NCI-H2107 treated with DMSO at 0.1 percent for 48 hours (cell line): Measurements from ENCODE around the gene MARCHF10.

Experiments
- DNase-seq: peaks from one replicate; lab custom pipeline; 2025; ENCODE audit not compliant: unreplicated experiment; lab: John Stamatoyannopoulos, UW

Gene MARCHF10

DNA sequence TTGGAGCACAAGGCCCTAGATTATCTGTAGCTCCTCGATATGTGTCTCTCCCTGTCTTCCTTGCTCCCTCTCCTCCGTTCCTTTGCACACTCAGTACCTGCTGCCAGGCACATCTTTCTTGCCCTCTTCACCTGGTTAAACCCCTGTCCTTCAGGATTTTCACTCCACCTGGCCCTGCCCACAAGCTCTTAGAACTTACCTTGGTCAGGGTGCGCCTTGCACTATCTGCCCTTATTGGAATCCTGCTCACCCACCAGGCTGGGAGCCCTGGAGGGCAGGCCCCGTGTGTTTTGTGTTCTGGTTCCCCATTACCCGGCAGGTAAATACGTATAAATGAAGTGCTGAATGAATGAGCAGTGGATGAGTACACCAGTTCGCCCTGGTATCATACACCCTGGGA lies 54.6 kb downstream of the MARCHF10 start:
- DNase-seq: no peak

DNA sequence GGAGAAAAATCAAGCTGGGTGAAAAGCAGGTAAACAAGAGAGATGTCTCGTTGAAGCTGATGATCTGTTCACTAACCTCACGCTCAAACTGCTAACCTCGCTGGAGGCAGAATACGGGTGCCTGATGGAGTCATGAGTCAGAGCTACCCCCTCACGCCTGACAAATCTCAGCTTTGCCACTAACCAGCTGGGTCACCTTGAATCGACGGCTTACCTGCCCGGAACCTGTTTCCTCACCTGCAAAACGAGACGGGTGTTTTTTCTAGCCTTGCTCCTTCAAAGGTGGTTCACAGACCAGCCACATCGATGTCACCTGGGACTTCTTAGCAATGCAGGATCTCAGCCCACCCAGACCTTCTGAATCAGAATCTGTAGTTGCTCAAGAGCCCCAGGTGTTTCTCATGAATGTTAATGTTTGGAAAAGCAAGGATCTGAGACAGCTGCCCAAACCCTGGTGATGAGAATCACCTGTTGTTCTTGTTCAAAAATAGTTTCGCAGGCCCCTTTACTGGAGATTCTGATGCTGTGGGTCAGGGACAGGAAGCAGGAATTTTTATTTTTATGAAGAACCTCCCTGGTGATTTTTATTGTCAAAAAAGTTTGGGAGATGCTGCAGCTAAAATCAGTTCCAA lies 56.9 kb downstream of the MARCHF10 start:
- no peak for DNase-seq

DNA sequence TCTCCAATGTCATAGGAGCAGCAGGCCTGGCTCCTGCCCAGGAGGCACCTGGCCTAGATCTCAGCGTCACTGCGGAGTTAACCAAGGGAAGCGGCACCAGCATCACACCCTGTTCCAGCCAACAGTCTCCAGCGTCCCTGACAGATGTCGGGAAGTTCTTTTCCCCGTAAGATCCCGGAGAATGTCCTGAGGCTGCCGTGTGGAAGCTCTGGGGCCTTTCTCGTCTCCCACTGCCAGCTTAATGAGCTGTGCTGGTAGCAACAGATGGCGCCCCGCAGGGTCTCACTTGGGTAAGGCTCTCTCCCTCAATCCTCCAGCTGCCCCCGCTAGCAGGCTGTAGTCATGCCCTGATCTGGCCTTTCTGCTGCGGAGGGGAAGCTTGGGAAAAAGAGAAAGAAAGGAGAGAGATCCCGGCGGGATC lies 57.5 kb downstream of the MARCHF10 start:
- DNase-seq: peak; percentile 60

DNA sequence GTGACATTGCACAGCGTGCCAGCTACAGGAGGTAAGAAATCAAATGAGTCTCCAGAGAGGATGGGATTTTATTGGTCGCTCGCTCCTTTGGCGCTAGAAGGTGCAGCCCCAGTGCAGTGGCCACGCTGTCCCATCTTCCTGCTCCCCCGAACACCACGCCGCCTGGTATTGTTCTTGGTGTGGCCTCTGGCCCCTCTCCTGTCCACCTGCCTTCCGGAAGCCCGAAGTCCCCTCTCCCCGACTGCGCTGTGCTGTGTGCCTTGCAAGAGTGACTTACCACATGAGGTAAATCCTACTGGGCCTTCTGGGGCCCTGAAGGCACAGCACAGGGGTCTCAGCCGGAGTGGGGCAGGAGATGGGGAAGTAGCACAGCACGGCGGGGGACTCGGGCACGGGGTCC lies 58.2 kb downstream of the MARCHF10 start:
- DNase-seq: no peak

DNA sequence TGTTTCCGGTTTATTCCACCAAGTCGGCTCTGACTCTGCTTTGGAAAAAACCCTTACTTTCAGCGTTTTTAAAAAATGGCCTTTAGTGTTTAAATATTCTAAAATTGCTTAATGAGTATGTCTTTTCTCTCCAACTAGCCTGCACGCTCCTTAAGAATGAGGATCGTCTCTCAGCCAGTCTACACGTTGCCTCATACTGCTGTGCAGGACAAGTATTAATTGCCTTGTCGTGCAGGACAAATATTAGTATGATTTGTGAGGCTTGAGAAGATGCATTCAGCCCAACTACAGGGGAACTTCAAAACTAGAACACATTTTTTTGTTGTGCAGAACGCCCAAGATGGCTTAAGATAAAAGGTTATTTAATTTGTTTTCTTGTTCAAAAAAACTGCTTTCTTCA lies 61.2 kb downstream of the MARCHF10 start:
- DNase-seq: no peak

DNA sequence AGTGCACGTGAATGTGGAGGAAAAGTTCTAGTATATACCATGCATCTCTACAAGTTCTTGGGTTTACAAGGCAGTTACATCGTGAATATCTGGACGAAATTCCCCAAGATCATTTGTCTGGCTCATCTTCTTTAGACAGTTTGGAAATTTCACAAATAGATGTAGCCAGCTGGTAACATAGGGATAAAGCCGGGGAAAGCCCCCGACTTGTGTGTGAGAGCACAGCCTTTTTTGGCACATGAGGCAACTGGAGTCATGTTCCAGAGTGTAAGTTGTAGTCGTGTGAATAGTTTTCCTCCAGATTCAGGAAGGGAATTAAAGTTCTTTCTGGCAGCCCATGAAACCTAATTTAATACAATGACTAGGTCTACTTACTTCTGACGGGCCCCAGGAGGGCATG lies 62.3 kb downstream of the MARCHF10 start:
- no peak for DNase-seq

DNA sequence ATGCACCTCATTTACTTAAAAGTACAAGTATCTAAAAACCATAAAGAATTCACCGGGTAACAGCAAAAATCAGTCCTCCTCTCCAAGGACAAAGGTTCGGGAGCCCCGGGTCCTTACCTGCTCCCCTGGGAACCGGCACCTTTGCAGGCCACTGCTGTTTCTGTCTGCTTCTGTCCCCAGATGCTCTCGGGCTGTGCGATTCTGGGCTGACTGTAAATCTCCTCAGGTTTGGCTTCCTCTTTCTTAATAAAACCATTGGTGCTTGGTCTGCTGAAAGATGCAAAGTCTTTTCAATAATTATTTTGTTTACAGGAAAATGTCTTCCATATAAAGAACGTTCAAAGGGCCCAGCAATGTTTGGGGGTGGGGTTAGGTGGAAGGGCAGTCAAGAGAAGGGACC lies 63.9 kb downstream of the MARCHF10 start:
- DNase-seq: no peak

DNA sequence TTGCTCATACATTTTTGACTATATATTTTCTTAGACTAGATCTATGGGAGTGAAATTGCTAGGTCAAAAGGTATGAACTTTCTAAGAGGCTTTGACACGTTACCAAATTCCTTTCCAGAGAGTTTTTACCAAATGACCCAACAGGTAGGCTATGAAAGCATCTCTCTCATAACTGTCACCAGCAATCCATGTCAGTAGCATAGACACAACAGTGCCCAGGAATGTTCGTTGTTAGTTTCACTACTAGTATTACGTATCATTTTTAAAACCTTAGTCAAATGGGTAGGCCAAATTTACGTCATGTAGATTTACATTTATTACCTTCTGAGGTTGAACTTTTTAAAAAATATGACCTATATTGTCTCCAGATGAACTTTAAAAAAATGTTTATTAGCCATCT lies 66.8 kb downstream of the MARCHF10 start:
- DNase-seq: no peak

DNA sequence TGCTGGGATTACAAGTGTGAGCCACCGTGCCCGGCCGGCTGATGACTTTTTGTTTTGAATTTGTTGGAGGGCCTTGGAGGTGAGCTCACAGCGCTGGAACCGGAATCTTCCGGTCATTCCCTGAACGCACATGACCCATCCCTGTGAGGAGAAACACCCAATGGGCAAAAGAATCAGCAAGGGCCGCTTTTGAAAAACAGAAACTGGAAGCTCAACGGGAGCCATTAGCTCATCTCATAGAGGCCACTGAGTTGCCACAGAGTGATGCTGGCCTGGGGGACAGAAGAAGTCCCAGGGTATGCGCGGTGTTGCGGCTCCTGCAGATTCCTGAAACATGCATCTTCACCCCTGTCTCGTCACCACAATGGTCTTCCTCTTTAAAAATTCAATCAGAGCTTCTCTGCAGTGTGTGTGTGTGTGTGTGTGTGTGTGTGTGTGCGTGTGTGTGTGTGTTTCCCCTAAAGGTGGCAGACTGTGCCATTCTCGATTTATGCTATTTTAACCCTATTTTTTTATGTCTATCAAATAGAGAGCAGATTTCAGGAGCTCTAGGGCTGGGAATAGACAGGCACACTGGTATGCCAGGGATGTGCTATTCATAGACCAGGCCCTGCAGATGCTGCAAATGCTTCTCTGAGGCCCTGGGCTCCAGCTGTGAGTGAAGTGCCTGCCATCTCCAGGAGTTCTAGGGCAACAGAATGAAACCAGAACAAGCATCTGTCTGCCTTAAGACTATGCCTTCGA lies 68.3 kb downstream of the MARCHF10 start:
- DNase-seq: no peak

DNA sequence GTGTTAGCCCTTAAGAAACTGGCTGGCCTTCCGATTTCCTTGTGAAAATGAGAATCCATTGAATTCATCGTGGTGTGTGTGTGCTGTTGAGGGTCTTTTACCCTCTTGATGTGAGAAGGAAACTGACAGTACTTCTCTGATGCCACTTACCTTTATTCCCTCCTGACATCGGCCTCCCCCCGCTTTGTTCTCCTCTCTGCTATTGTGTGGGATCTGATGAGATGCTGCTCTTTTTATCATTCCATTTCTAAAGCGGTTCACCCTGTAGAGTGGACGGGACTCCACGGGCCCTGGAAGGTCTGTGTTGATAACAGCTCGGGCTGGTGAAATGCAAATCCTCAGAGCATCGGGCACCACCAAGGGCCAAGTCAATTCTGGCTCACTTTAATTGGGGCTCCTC lies 69.8 kb downstream of the MARCHF10 start:
- DNase-seq: no peak

DNA sequence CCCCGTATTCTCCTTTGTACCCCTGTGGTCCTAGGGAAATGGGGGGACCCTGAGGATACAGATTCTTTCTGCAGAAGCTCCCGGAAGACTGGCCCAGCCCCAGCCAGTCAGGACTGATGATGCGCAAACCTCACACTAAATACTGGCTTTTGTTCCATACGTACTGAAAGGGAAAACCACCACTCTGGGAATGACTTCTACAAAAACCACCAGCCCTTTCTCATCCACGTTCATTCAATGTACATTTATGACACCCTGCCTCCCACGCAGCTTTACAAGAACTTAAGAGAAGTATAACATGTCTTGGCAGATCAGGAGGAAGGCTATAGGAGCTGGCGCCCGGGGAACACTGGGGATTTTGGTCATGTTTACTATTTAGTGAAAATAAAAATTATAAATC lies 70.6 kb downstream of the MARCHF10 start:
- DNase-seq: no peak

DNA sequence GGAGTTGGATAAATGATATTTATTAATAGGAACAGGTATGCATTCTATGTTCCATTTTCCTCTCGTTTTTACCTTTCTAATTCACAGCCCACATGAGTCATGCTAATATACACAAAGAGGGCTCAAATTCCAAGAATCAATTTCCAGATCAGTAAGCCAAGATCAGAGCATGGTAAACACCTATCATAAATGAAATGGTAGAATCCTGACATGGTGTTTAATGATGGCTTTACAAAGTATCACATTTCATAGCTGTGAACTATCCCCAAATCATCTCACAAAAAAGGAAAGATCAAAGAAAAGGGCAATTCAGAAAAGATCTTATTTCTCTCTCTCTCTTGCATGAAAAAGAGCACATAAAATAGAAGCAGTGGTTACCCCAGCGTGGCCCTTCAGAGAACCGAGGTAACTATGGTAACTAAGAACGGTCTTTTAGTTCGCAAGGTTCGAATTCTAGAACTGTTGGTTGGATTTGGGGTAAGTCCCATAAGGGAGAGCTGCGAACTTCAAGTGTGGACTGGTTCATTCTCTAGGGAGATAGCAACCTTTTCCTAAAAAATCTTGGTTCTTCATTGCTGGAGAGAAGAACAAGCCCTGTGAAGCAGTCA lies 73.0 kb downstream of the MARCHF10 start:
- no peak for DNase-seq

DNA sequence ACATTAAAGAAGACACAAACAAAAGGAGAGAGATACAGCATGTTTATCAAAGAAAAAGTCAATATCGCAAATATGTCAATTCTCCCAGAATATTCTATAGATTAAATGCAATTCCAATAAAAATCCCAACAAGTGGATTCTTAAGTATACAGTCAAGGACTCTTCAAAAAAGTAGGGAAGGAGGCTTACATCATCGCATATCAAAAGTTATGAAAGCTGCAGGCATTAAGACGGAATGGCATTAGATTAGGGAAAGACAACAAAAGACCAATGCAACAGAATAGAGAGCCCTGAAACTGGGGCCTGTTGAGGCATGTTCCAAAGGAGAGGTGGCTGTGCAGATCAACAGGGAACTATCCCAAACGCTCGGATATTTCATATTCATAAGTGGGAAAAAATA lies 76.0 kb downstream of the MARCHF10 start:
- DNase-seq: no peak

DNA sequence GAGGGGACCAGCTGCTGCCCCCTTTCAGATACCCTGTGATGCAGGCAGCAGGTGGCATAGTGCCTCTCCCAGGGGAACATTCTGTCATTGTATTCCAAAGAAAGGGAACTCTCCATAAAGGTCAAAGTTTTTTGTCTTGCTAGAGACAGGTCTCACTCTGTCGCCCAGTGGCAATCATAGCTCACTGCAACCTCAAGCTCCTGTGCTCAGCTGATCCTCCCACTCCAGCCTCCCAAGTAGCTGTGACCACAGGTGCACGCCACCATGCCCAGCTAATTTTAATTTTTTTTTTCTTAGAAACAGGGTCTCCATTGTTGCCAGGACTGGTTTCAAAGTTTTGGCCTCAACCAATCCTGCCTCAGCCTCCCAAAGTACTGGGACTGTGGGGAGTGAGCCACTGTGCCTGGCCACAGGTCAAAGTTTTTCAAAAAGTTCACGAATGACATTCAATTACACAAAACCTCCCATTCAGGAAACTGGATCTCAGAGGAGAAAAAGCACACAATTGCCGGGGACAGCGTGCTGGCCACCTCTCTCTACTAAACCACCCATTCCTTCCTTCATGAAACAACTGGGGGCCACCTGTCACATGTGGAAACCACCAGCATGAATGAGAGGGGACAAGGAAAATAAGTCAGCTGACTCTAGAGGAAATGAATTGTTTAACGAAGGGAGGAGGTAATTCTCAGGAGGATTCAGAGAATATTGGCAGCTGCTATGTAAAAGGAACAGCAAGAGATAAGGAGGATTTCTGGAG lies 80.0 kb downstream of the MARCHF10 start:
- DNase-seq: no peak

DNA sequence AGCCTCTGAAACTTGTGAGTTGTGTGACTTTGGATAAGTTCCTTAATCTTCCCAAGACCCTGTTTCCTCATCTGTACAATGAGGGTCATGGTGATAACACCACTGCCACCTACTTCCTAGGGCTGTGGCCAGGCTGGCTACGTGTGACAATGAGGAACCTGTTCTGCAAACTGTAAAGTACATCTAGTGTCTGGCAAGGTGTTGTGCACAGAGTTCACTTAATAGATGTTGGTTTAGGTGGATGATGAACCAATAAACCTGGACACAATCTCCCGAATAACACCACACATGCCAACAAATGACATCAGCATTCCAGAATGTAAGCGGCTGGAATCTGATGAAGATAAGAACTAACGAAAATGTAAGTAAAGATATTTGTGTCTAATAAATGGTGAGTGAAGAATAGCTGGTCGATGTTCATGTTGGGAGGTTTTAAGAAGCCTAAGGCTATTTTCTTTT lies 82.3 kb downstream of the MARCHF10 start:
- DNase-seq: no peak

DNA sequence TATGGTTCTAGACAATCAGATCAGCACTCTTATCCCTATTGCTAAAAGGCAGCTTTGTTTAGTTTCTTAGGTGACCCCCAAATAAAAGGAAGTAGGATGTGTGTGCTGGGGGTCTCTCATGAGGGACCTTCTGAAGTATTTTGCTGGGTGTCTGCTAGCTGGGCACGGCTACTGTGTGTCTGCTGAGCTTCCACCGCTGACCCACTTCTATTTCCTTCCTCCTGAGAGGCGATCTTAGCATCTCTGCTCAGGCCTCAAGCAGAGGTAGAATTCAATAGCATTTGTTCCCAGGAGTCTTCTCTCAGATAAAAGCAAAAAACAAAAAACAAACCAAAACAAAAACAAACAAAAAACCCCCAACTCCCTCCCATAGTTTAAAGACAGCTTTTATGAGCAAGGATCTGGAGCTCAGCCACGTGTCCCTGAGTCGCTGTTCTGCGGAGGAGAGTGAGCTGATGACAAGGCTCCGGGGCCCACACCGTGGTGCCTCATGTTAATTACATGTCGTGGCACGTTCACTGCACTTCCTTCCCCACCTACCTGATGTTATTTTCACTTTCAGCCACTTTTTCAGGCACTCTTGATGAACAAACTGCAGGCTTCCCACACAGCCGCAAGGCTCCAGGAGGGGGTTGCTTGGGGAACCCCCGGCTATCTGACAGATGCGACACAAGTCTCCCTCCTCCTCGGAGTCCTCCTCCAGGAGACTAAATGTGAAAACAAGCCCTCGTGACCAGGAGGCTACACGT lies 83.5 kb downstream of the MARCHF10 start:
- DNase-seq: no peak

DNA sequence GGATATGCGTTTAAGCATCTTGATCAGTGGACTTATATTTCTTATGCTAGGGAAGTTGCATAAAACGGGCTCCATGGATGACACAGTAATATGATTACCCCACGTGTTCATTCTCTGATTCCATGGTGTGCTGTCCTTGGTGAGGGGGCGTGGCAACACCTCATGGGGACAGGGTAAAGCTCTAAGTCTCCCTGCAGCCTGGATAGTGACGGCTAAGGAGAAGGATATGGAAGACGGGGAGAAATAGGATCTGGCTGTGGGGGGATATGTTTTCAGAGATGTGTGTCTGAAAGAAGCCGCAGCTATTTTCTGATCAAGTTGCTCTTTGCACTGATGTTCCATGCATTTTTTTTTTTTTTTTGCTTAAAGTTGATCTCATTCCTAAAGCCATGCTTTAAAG lies 84.3 kb downstream of the MARCHF10 start:
- no peak for DNase-seq

DNA sequence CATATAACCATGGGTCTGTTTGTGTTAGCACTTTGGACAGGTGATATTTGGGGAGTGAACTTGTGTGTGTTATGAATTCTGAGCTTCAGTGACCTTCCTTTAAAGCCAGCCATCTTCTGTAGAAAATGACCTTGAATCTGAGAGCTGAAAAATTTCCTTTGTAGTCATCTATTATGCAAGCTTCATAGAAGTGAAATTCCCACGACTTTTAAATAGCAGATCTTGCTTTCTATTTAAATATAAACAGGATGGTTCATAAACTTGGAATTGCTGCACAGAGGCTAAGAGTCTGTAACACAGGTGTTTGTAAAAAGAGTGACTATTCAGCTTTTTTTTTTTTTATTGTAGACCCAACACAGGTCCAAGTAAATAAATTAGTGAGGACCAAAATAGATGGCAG lies 85.5 kb downstream of the MARCHF10 start:
- no peak for DNase-seq

DNA sequence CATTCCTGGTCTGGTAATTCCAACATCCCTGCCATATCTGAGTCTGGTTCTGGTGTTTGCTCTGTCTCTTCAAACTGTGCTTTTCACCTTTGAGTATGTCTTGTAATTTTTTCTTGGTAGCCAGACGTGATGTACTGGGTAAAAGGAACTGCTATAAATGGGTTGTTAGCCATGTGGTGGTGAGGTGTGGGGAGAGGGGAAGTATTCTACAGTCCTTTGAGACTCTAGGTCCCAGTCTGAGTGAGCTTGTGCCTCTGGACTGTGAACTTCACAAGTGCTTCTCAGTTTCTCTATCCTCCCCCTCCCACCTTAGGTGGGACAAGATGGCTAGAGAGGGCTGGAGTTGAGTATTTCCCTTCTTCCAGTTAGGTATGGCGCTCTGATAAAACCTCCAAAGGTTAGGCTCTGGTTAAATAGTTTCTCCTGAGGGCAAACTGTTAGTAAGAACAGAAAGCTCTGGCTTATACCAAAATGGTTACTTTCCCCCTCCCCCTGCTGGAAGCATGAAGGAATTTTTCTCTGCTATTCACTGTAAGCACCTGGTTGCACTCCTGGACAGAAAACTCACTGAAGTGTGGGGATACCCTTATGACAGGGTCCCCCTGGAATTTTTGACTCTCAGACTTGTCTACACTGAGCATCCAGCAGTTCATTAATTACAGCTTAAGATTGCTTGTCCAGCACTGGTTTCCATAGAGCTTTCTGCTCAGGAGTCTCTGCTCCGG lies 87.8 kb downstream of the MARCHF10 start:
- DNase-seq: no peak

DNA sequence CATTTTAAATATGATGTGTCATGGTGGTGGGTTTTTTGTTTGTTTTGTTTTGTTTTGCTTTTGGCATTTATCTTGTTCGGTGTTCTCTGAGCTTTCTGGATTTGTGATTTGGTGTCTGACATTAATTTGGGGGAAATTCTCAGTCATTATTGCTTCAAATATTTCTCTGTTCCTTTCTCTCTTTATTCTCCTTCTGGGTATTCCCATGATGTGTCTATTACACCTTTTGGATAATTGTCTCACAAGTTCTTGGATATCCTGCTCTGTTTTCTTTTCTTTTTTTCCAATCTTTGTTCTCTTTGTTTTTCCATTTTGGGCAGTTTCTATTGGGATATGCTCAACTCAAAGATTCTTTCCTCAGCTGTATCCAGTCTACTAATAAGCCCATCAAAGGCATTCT lies 88.5 kb downstream of the MARCHF10 start:
- DNase-seq: no peak
